ENCODE data around the gene ITGA3. TPM values are rescaled to one million over a fixed set of nuclear protein-coding genes. Genes with fewer than 3 reads are reported as not detected.

The ITGA3 gene
- total RNA-seq, 1 donor from 2014 or later: 14.5 TPM

- Mint-ChIP-seq H3K36me3 (ENCODE audit: low read depth) (peaks cover 19% of the 10 kb centered on the region), H3K27ac (no peak overlapping the region), H3K9me3 (no peaks in the 10 kb centered on the region), H3K4me1 (peaks cover 28% of the 10 kb centered on the region), H3K27me3 (peaks cover 34% of the 10 kb centered on the region), H3K4me3 (no peak overlapping the region)
- no peak for DNase-seq
- intact Hi-C loops (cut with micrococcal nuclease): no loop called here
These were observed 71.9 kb downstream of the ITGA3 start for GRCh38 chr17:50127697-50128361.

GRCh38 chr17:50128441-50129352 is 72.8 kb downstream of the ITGA3 start:
- H3K27ac Mint-ChIP-seq: no peak overlapping the region

GRCh38 chr17:50129353-50129727 is 73.4 kb downstream of the ITGA3 start:
- no peak for DNase-seq

More at GRCh38 chr17:50128441-50129352, 72.8 kb downstream of the ITGA3 start:
- no peaks in the 10 kb centered on the region for H3K9me3 Mint-ChIP-seq
- intact Hi-C loops (cut with micrococcal nuclease): no loop called here
- peaks cover 26% of the 10 kb centered on the region for H3K36me3 Mint-ChIP-seq (ENCODE audit: low read depth)
- peaks cover 28% of the 10 kb centered on the region for H3K4me1 Mint-ChIP-seq
- no peak for DNase-seq
- H3K27me3 Mint-ChIP-seq: peaks cover 31% of the 10 kb centered on the region
- H3K4me3 Mint-ChIP-seq: peak overlapping the region; percentile 58

GRCh38 chr17:50129728-50130558 is 74.0 kb downstream of the ITGA3 start, which contains the start of gene SAMD14:
Gene SAMD14 (minus strand): TSS chr17:50130160. CDS start chr17:50124959, 5,201 bp downstream.
- Mint-ChIP-seq H3K9me3 (no peaks in the 10 kb centered on the region), H3K27me3 (peaks cover 31% of the 10 kb centered on the region), H3K4me3 (peak within 1 kb of the TSS; percentile 81), H3K27ac (peak within 1 kb of the TSS; percentile 66), H3K36me3 (ENCODE audit: low read depth) (peaks cover 30% of the 10 kb centered on the region), H3K4me1 (peaks cover 28% of the 10 kb centered on the region)
- intact Hi-C loops (cut with micrococcal nuclease): no loop called here
- peak; percentile 85 for DNase-seq

More at GRCh38 chr17:50129353-50129727, 73.4 kb downstream of the ITGA3 start:
- intact Hi-C loops (cut with micrococcal nuclease): no loop called here
- Mint-ChIP-seq H3K36me3 (ENCODE audit: low read depth) (peaks cover 30% of the 10 kb centered on the region), H3K9me3 (no peaks in the 10 kb centered on the region), H3K27ac (no peak overlapping the region), H3K4me1 (peaks cover 28% of the 10 kb centered on the region), H3K27me3 (peaks cover 31% of the 10 kb centered on the region), H3K4me3 (peak overlapping the region; percentile 81)

GRCh38 chr17:50130559-50131305 is 74.8 kb downstream of the ITGA3 start:
- peak overlapping the region; percentile 66 for H3K27ac Mint-ChIP-seq
- H3K4me3 Mint-ChIP-seq: peak overlapping the region; percentile 73
- H3K36me3 Mint-ChIP-seq (ENCODE audit: low read depth): peaks cover 33% of the 10 kb centered on the region
- intact Hi-C loops (cut with micrococcal nuclease): no loop called here
- peaks cover 28% of the 10 kb centered on the region for H3K4me1 Mint-ChIP-seq
- no peaks in the 10 kb centered on the region for H3K9me3 Mint-ChIP-seq
- H3K27me3 Mint-ChIP-seq: peaks cover 26% of the 10 kb centered on the region
- DNase-seq: no peak

GRCh38 chr17:50132104-50132794 is 76.3 kb downstream of the ITGA3 start:
- H3K36me3 Mint-ChIP-seq (ENCODE audit: low read depth): peaks cover 45% of the 10 kb centered on the region
- intact Hi-C loops (cut with micrococcal nuclease): loop anchor here (2.0 kb wide), 1 partner anchor 37 kb away; the partner anchor contains the start of gene PDK2
- no peak for DNase-seq
- H3K9me3 Mint-ChIP-seq: no peaks in the 10 kb centered on the region
- H3K27me3 Mint-ChIP-seq: peaks cover 23% of the 10 kb centered on the region
- H3K4me3 Mint-ChIP-seq: no peak overlapping the region
- H3K4me1 Mint-ChIP-seq: peaks cover 33% of the 10 kb centered on the region
- peak overlapping the region; percentile 45 for H3K27ac Mint-ChIP-seq

- Mint-ChIP-seq H3K4me3 (no peak overlapping the region), H3K27ac (no peak overlapping the region), H3K36me3 (ENCODE audit: low read depth) (peaks cover 54% of the 10 kb centered on the region), H3K27me3 (peaks cover 14% of the 10 kb centered on the region), H3K9me3 (no peaks in the 10 kb centered on the region), H3K4me1 (peaks cover 36% of the 10 kb centered on the region)
- intact Hi-C loops (cut with micrococcal nuclease): loop anchor here (2.0 kb wide), 1 partner anchor 38 kb away; the partner anchor contains the start of gene PDK2
- DNase-seq: no peak
These were observed 77.3 kb downstream of the ITGA3 start for GRCh38 chr17:50133028-50133768.

GRCh38 chr17:50133769-50134099 is 77.8 kb downstream of the ITGA3 start:
- H3K36me3 Mint-ChIP-seq (ENCODE audit: low read depth): peaks cover 56% of the 10 kb centered on the region
- no peak for DNase-seq
- H3K9me3 Mint-ChIP-seq: no peaks in the 10 kb centered on the region
- H3K27me3 Mint-ChIP-seq: peaks cover 9% of the 10 kb centered on the region
- intact Hi-C loops (cut with micrococcal nuclease): loop anchor here (2.0 kb wide), 1 partner anchor 39 kb away; the partner anchor contains the start of gene PDK2
- peaks cover 32% of the 10 kb centered on the region for H3K4me1 Mint-ChIP-seq
- no peak overlapping the region for H3K27ac Mint-ChIP-seq
- no peak overlapping the region for H3K4me3 Mint-ChIP-seq

- no peak overlapping the region for H3K4me3 Mint-ChIP-seq
- H3K27me3 Mint-ChIP-seq: peaks cover 6% of the 10 kb centered on the region
- no peaks in the 10 kb centered on the region for H3K9me3 Mint-ChIP-seq
- intact Hi-C loops (cut with micrococcal nuclease): no loop called here
- H3K36me3 Mint-ChIP-seq (ENCODE audit: low read depth): peaks cover 61% of the 10 kb centered on the region
- no peak for DNase-seq
- H3K4me1 Mint-ChIP-seq: peaks cover 32% of the 10 kb centered on the region
- H3K27ac Mint-ChIP-seq: no peak overlapping the region
These were observed 78.5 kb downstream of the ITGA3 start for GRCh38 chr17:50134206-50135110.

- no peak overlapping the region for H3K27ac Mint-ChIP-seq
- no peaks in the 10 kb centered on the region for H3K9me3 Mint-ChIP-seq
- peaks cover 72% of the 10 kb centered on the region for H3K36me3 Mint-ChIP-seq (ENCODE audit: low read depth)
These were observed 79.6 kb downstream of the ITGA3 start for GRCh38 chr17:50135316-50136095.

More at GRCh38 chr17:50135316-50136095, 79.6 kb downstream of the ITGA3 start:
- no peak overlapping the region for H3K4me3 Mint-ChIP-seq
- intact Hi-C loops (cut with micrococcal nuclease): no loop called here
- H3K27me3 Mint-ChIP-seq: peaks cover 4% of the 10 kb centered on the region
- peaks cover 41% of the 10 kb centered on the region for H3K4me1 Mint-ChIP-seq
- no peak for DNase-seq
